H1 (cell line): ENCODE measurements around the gene NOL12. TPM values are rescaled to one million over a fixed set of nuclear protein-coding genes. Genes with fewer than 3 reads are reported as not detected.

ENCODE experiments used
- CTCF ChIA-PET: fragments of 300-600 bp; sonication (Branson Sonifier 250); formaldehyde crosslinking; loops from one replicate; lab custom pipeline; 2021; ENCODE audit not compliant: partially characterized antibody; lab: Charles Lee
- POLR2A ChIA-PET: fragments of 300-600 bp; sonication (Branson Sonifier 250); formaldehyde crosslinking; loops from one replicate; lab custom pipeline; 2021; ENCODE audit warnings: inconsistent platforms; ENCODE audit not compliant: partially characterized antibody; lab: Charles Lee
- DNase-seq, 2 experiments: peaks; one replicate each; pipeline versions ENCODE4 v3.0.0 to v3.0.0-alpha.2; 2010 to 2022; ENCODE audit warnings: low spot score in 2 of 2, low read depth in 1 of 2, mixed read lengths in 1 of 2
- FAIRE-seq: peaks from 2 replicates; lab custom pipeline; 2011; peaks lifted over from hg19 to GRCh38; lab: Jason Lieb, UNC
- H2AFZ ChIP-seq: 2 replicates; pipeline ENCODE4 v1.8.1; 2012; ENCODE audit warnings: low read length, inconsistent platforms
- H2AK5ac ChIP-seq: 2 replicates; pipeline ENCODE4 v1.6.1; 2013; ENCODE audit warnings: low read depth, low read length
- H2BK120ac ChIP-seq: replicated peaks from 2 replicates; pipeline ENCODE3; 2013; ENCODE audit warnings: low read depth, low read length, inconsistent platforms
- H2BK12ac ChIP-seq: 2 replicates; pipeline ENCODE4 v1.6.1; 2013; ENCODE audit warnings: low read depth, low read length
- H2BK15ac ChIP-seq: 2 replicates; pipeline ENCODE4 v1.6.1; 2013; ENCODE audit warnings: low read length
- H2BK20ac ChIP-seq: 2 replicates; pipeline ENCODE4 v1.6.1; 2013; ENCODE audit warnings: low read length
- H2BK5ac ChIP-seq: 2 replicates; pipeline ENCODE4 v1.6.1; 2013; ENCODE audit warnings: low read depth, low read length
- H3K14ac ChIP-seq: 2 replicates; pipeline ENCODE4 v1.6.1; 2013; ENCODE audit warnings: inconsistent platforms; ENCODE audit not compliant: insufficient read length
- H3K18ac ChIP-seq: 2 replicates; pipeline ENCODE4 v1.6.1; 2013; ENCODE audit warnings: low read length; ENCODE audit errors: extremely low read depth
- H3K23ac ChIP-seq: 2 replicates; pipeline ENCODE4 v1.6.1; 2013; ENCODE audit warnings: inconsistent platforms; ENCODE audit not compliant: insufficient read length
- H3K23me2 ChIP-seq: 2 replicates; pipeline ENCODE4 v1.6.1; 2013; ENCODE audit warnings: low read depth, low read length
- H3K27ac ChIP-seq: 2 replicates; pipeline ENCODE4 v1.6.1; 2011; ENCODE audit warnings: low read depth, low read length, inconsistent platforms
- H3K27me3 ChIP-seq, 4 experiments: replicated peaks in 1 of 4; 1 replicate in 1 of 4; 2 replicates in 3 of 4; pipeline versions ENCODE4 v1.6.1 to v1.8.1; 2011 to 2013; ENCODE audit warnings: low read length in 3 of 4, mild to moderate bottlenecking in 3 of 4, inconsistent platforms in 2 of 4, mixed read lengths in 2 of 4, moderate library complexity in 1 of 4; ENCODE audit not compliant: control insufficient read depth in 3 of 4, insufficient read depth in 3 of 4; ENCODE audit errors: extremely low read depth in 1 of 4
- H3K36me3 ChIP-seq, 4 experiments: 2 replicates each; pipeline versions ENCODE4 v1.6.1 to v1.8.1; 2011 to 2013; ENCODE audit warnings: mild to moderate bottlenecking in 4 of 4, low read length in 3 of 4, moderate library complexity in 2 of 4, control low read depth in 1 of 4, inconsistent platforms in 1 of 4; ENCODE audit not compliant: insufficient read depth in 4 of 4, control insufficient read depth in 2 of 4
- H3K4ac ChIP-seq: replicated peaks from 2 replicates; pipeline ENCODE3; 2013; ENCODE audit warnings: low read length, low read depth, mixed read lengths, inconsistent platforms; ENCODE audit not compliant: insufficient read length
- H3K4me1 ChIP-seq, 4 experiments: replicated peaks in 1 of 4; 1 replicate in 1 of 4; 2 replicates in 3 of 4; pipeline versions ENCODE4 v1.6.1 to v1.8.1; 2011 to 2013; ENCODE audit warnings: low read length in 3 of 4, inconsistent platforms in 2 of 4, mixed read lengths in 1 of 4; ENCODE audit not compliant: insufficient read depth in 4 of 4, control insufficient read depth in 3 of 4
- H3K4me2 ChIP-seq, 2 experiments: 2 replicates each; pipeline versions ENCODE4 v1.6.1 to v1.8.1; 2011 to 2013; ENCODE audit warnings: low read depth in 2 of 2, low read length in 2 of 2, control low read depth in 1 of 2, inconsistent platforms in 1 of 2, mild to moderate bottlenecking in 1 of 2; ENCODE audit not compliant: insufficient read depth in 1 of 2
- H3K4me3 ChIP-seq, 4 experiments: fragments of 200-600, 300-600 bp in 1 of 4; sonication (generic), shearing (Covaris generic), sonication (Bioruptor Twin) in 1 of 4; 2 replicates each; pipeline versions ENCODE4 v1.5.1 to v1.8.1; 2011 to 2016; ENCODE audit warnings: low read length in 4 of 4, low read depth in 3 of 4, control low read depth in 2 of 4, inconsistent platforms in 2 of 4, mild to moderate bottlenecking in 2 of 4, mixed read lengths in 1 of 4, moderate library complexity in 1 of 4; ENCODE audit not compliant: insufficient read depth in 2 of 4; ENCODE audit errors: extremely low read depth in 1 of 4
- H3K56ac ChIP-seq: replicated peaks from 2 replicates; pipeline ENCODE3; 2013; ENCODE audit warnings: low read depth, mild to moderate bottlenecking, mixed read lengths, low read length, inconsistent platforms; ENCODE audit not compliant: insufficient read length
- H3K79me1 ChIP-seq: 2 replicates; pipeline ENCODE4 v1.6.1; 2013; ENCODE audit warnings: low read depth, low read length, control low read depth
- H3K79me2 ChIP-seq, 2 experiments: 2 replicates each; pipeline versions ENCODE4 v1.6.1 to v1.8.1; 2012 to 2013; ENCODE audit warnings: low read length in 2 of 2, mild to moderate bottlenecking in 2 of 2, inconsistent platforms in 1 of 2; ENCODE audit not compliant: insufficient read depth in 2 of 2, control insufficient read depth in 1 of 2
- H3K9ac ChIP-seq, 4 experiments: replicated peaks in 1 of 4; 1 replicate in 1 of 4; 2 replicates in 3 of 4; pipeline versions ENCODE4 v1.6.1 to v1.8.1; 2011 to 2013; ENCODE audit warnings: low read depth in 3 of 4, low read length in 3 of 4, control low read depth in 2 of 4, mild to moderate bottlenecking in 2 of 4, moderate library complexity in 2 of 4, inconsistent platforms in 1 of 4; ENCODE audit errors: extremely low read depth in 1 of 4
- H3K9me3 ChIP-seq, 2 experiments: 2 replicates each; pipeline versions ENCODE4 v1.6.1 to v1.8.1; 2012 to 2013; ENCODE audit warnings: mild to moderate bottlenecking in 2 of 2, moderate library complexity in 2 of 2, control low read depth in 1 of 2, inconsistent platforms in 1 of 2, low read depth in 1 of 2, low read length in 1 of 2, mixed read lengths in 1 of 2; ENCODE audit not compliant: insufficient read depth in 2 of 2
- H4K20me1 ChIP-seq, 2 experiments: replicated peaks in 1 of 2; 2 replicates each; pipeline versions ENCODE3 to v1.8.1; 2011 to 2013; ENCODE audit warnings: inconsistent platforms in 2 of 2, low read length in 2 of 2, mild to moderate bottlenecking in 1 of 2; ENCODE audit not compliant: insufficient read depth in 2 of 2, control insufficient read depth in 1 of 2
- H4K5ac ChIP-seq: 2 replicates; pipeline ENCODE4 v1.6.1; 2013; ENCODE audit warnings: low read length, low read depth, mixed read lengths, inconsistent platforms; ENCODE audit not compliant: insufficient read length
- H4K8ac ChIP-seq: 2 replicates; pipeline ENCODE4 v1.8.0; 2013; ENCODE audit warnings: mild to moderate bottlenecking, moderate library complexity, low read length, inconsistent platforms; ENCODE audit not compliant: insufficient read depth; ENCODE audit errors: extremely low read depth
- H4K91ac ChIP-seq: replicated peaks from 2 replicates; pipeline ENCODE3; 2013; ENCODE audit warnings: low read length, mixed read lengths, inconsistent platforms; ENCODE audit not compliant: insufficient read length
- BCL11A ChIP-seq, 2 experiments: IDR thresholded peaks; one replicate each; pipeline ENCODE4 v1.6.1; 2011; ENCODE audit warnings: low read depth in 2 of 2, low read length in 2 of 2, mild to moderate bottlenecking in 2 of 2
- CBX5 ChIP-seq: fragments of 300-800, 300-1000 bp; sonication (generic); IDR thresholded peaks from 2 replicates; pipeline ENCODE4 v1.7.1; 2016; ENCODE audit warnings: antibody characterized with exemption, low read length, low read depth
- JUN ChIP-seq: IDR thresholded peaks from 2 replicates; pipeline ENCODE4 v1.6.1; 2011; ENCODE audit warnings: low read depth, mild to moderate bottlenecking, improper control_type of control experiment, low read length
- POLR2A ChIP-seq, 2 experiments: IDR thresholded peaks; 1 replicate in 1 of 2; 2 replicates in 1 of 2; pipeline ENCODE4 v1.6.1; 2011; ENCODE audit warnings: low read depth in 2 of 2, low read length in 2 of 2, mild to moderate bottlenecking in 2 of 2; ENCODE audit errors: control extremely low read depth in 1 of 2
- RXRA ChIP-seq: IDR thresholded peaks from 2 replicates; pipeline ENCODE4 v1.6.1; 2011; ENCODE audit warnings: low read depth, mild to moderate bottlenecking, low read length, moderate library complexity; ENCODE audit not compliant: insufficient read depth
- SP4 ChIP-seq: IDR thresholded peaks from 2 replicates; pipeline ENCODE4 v1.6.1; 2012; ENCODE audit warnings: low read length, inconsistent platforms
- TAF7 ChIP-seq: optimal IDR thresholded peaks from 2 replicates; pipeline ENCODE3; 2011; ENCODE audit warnings: low read depth, mild to moderate bottlenecking, inconsistent platforms, low read length, moderate library complexity, borderline replicate concordance
- WGBS, 2 experiments: shearing (Covaris generic) in 1 of 2; methylation state at CpG; one replicate each; pipeline versions ENCODE4 v1.1.6 to v1.1.7; 2013 to 2015; ENCODE audit warnings: low lambda C conversion rate in 2 of 2, mixed read lengths in 2 of 2, inconsistent platforms in 1 of 2, low coverage in 1 of 2, missing lambda C conversion rate in 1 of 2; ENCODE audit not compliant: insufficient replicate concordance in 2 of 2, insufficient coverage in 1 of 2, insufficient read length in 1 of 2; ENCODE audit errors: extremely low coverage in 1 of 2, missing lambda C conversion rate in 1 of 2; 5-methylcytosine and 5-hydroxymethylcytosine counted together
- polyA plus RNA-seq, 7 experiments: library from polyadenylated mRNA; depleted of rRNA in 3 of 7; stranded (reverse) in 5 of 7; unstranded in 2 of 7; fragments of >200 nt in 5 of 7; fragments of 200-250 nt in 2 of 7; gene quantifications; 1 replicate in 5 of 7; 2 replicates in 1 of 7; 4 replicates in 1 of 7; pipeline versions ENCODE4 v1.2.1 to v1.2.3, GENCODE V29; 2011 to 2013; ENCODE audit warnings: missing spikeins in 2 of 7, mixed read lengths in 2 of 7
- total RNA-seq: library from RNA; stranded (reverse); fragmentation: NEBNext Ultra II Directional; extraction: Animal tissue kit (Norgen Biotek cat#: 25700); gene quantifications from 2 replicates; pipeline ENCODE4 v1.2.1, GENCODE V29; 2021
- TF ChIP-seq, protein P1 (sequence below): IDR thresholded peaks from 2 replicates; pipeline ENCODE4 v1.6.1; 2012; ENCODE audit warnings: inconsistent platforms

The NOL12 gene
- total and polyA plus RNA-seq, 2 of the 8 experiments (the other 6 are each of a cell fraction or from before 2014, with no cell fraction given) = 25.3 to 28.3 TPM

GRCh38 chr22:37680191-37680851 is 5.8 kb upstream of the NOL12 start:
- TF ChIP-seq, protein P1, sequence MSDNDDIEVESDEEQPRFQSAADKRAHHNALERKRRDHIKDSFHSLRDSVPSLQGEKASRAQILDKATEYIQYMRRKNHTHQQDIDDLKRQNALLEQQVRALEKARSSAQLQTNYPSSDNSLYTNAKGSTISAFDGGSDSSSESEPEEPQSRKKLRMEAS = no peak
- TF ChIP-seq RXRA (no peak), SP4 (no peak), BCL11A (IDR thresholded peaks at IDR 0.05; ENCODE audit: low read depth in 2 of 2, low read length in 2 of 2) (no peak), POLR2A (IDR thresholded peaks at IDR 0.05; ENCODE audit: control extremely low read depth in 1 of 2, low read depth in 2 of 2, low read length in 2 of 2) (no peak), JUN (no peak), TAF7 (no peak), CBX5 (no peak)
- TF ChIP-seq, all 59 proteins: peak for 0
- FAIRE-seq = no peak
- WGBS, 2 experiments = 92% methylated on average over 7 of the region's 7 CpGs; no CpG with 5 or more reads in 1 of the 2 experiments
- no peak overlapping the region for H2BK12ac ChIP-seq
- ChIA-PET CTCF (interaction anchor here (0.8 to 16.3 kb wide), 15 partner anchors 9 to 273 kb away, joined by 3 to 261 read pairs (median 6); partner anchors contain the start of genes C22orf23, PDXP, POLR2F and SH3BP1), POLR2A (interaction anchor here (1.2 to 5.4 kb wide), 7 partner anchors 8 to 44 kb away, joined by 3 to 37 read pairs (median 6); partner anchors contain the start of gene PDXP)
- H2BK20ac ChIP-seq = no peak overlapping the region
- H2AK5ac ChIP-seq = no peak overlapping the region
- no peak overlapping the region for H2BK5ac ChIP-seq
- no peaks in the 10 kb centered on the region for H3K36me3 ChIP-seq
- H3K56ac ChIP-seq = no peak overlapping the region
- no peak overlapping the region for H2BK120ac ChIP-seq
- H3K79me2 ChIP-seq = no peaks in the 10 kb centered on the region
- no peaks in the 10 kb centered on the region for H3K9me3 ChIP-seq
- H4K91ac ChIP-seq = no peak overlapping the region
- no peak overlapping the region for H3K4me2 ChIP-seq
- H3K27me3 ChIP-seq = peaks cover 0 to 2% (median 0%) of the 10 kb centered on the region in 4 experiments; a peak in 1 of 7 replicates
- H3K4me3 ChIP-seq = no peak overlapping the region
- no peak overlapping the region for H3K27ac ChIP-seq
- H4K20me1 ChIP-seq = peaks cover 0 to 2% of the 10 kb centered on the region in 2 experiments
- H3K14ac ChIP-seq = no peak overlapping the region
- no peak overlapping the region for H4K5ac ChIP-seq
- no peak for DNase-seq
- H2BK15ac ChIP-seq = no peak overlapping the region
- peaks cover 0 to 10% (median 8%) of the 10 kb centered on the region in 4 experiments; a peak in 6 of 7 replicates for H3K4me1 ChIP-seq
- H2AFZ ChIP-seq = no peak overlapping the region
- H3K23ac ChIP-seq = no peak overlapping the region
- no peaks in the 10 kb centered on the region for H3K79me1 ChIP-seq
- no peak overlapping the region for H3K9ac ChIP-seq
- H4K8ac ChIP-seq = no peak overlapping the region
- no peak overlapping the region for H3K4ac ChIP-seq
- no peak overlapping the region for H3K18ac ChIP-seq
- peaks cover 2% of the 10 kb centered on the region; the same call in 1 of the 2 replicates for H3K23me2 ChIP-seq
